ENCODE data around the gene PROCA1. TPM values are rescaled to one million over a fixed set of nuclear protein-coding genes. Genes with fewer than 3 reads are reported as not detected.
A peak's percentile ranks its signal among the peaks of the same experiment; 100 is the strongest.

The PROCA1 gene
- total and polyA plus RNA-seq, 9 of the 15 experiments (the other 6 are each of a cell fraction or from before 2014, with no cell fraction given) = 0.78 to 16.2 (median 5.6) TPM

DNA sequence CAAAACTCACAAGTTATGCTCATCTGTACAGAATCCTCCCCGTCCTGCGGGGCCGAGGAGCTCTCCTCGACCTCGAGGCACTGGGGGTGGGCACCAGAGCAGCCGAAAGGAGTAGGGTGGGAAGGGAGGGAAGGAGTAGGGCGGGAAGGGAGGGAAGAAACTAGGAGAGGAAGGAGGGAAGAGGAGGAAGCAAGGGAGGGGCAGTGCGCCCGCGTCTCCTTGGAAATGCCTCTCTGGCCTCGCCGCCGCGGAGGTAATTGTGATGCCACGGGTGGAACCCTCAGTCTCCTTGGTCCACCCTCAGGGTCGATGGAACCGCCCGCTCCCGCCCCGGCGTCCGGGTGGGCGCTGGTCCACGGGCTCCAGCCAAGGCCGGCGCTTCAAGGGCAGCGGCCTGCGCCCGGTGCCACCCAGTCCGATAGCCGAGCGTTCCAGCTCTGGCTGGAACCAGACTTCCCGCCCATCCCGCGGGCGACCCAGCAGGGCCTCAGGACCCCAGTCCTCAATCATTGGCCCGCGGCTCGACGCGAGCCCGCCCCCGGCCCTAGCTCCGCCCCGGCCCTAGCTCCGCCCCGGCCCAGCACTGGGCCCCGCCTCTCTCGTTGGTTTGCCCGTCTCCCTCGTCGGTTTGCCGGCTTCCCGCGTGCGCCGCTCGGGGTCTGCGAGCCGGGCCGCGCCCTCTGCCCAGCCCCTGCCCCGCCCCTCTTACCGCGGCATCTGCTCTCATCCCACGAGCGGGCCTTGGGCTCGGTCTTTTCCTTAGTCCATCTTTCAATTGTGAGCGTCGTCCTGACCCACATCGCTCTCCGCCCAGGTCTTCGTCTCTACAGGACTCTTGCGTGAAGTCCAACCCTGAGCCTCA is 596 bp downstream of the PROCA1 start (continued):
- TF ChIP-seq, protein P1, sequence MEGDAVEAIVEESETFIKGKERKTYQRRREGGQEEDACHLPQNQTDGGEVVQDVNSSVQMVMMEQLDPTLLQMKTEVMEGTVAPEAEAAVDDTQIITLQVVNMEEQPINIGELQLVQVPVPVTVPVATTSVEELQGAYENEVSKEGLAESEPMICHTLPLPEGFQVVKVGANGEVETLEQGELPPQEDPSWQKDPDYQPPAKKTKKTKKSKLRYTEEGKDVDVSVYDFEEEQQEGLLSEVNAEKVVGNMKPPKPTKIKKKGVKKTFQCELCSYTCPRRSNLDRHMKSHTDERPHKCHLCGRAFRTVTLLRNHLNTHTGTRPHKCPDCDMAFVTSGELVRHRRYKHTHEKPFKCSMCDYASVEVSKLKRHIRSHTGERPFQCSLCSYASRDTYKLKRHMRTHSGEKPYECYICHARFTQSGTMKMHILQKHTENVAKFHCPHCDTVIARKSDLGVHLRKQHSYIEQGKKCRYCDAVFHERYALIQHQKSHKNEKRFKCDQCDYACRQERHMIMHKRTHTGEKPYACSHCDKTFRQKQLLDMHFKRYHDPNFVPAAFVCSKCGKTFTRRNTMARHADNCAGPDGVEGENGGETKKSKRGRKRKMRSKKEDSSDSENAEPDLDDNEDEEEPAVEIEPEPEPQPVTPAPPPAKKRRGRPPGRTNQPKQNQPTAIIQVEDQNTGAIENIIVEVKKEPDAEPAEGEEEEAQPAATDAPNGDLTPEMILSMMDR (IDR thresholded peaks at IDR 0.05 in 2 of 3, conservative IDR thresholded peaks at IDR 0.05 in 1 of 3; ENCODE audit: insufficient read depth in 2 of 3, low read depth in 1 of 3, low read length in 3 of 3) = no peak
- TF ChIP-seq, protein P2, sequence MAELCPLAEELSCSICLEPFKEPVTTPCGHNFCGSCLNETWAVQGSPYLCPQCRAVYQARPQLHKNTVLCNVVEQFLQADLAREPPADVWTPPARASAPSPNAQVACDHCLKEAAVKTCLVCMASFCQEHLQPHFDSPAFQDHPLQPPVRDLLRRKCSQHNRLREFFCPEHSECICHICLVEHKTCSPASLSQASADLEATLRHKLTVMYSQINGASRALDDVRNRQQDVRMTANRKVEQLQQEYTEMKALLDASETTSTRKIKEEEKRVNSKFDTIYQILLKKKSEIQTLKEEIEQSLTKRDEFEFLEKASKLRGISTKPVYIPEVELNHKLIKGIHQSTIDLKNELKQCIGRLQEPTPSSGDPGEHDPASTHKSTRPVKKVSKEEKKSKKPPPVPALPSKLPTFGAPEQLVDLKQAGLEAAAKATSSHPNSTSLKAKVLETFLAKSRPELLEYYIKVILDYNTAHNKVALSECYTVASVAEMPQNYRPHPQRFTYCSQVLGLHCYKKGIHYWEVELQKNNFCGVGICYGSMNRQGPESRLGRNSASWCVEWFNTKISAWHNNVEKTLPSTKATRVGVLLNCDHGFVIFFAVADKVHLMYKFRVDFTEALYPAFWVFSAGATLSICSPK (IDR thresholded peaks at IDR 0.05; ENCODE audit: borderline replicate concordance) = no peak
- TF ChIP-seq, protein P3, sequence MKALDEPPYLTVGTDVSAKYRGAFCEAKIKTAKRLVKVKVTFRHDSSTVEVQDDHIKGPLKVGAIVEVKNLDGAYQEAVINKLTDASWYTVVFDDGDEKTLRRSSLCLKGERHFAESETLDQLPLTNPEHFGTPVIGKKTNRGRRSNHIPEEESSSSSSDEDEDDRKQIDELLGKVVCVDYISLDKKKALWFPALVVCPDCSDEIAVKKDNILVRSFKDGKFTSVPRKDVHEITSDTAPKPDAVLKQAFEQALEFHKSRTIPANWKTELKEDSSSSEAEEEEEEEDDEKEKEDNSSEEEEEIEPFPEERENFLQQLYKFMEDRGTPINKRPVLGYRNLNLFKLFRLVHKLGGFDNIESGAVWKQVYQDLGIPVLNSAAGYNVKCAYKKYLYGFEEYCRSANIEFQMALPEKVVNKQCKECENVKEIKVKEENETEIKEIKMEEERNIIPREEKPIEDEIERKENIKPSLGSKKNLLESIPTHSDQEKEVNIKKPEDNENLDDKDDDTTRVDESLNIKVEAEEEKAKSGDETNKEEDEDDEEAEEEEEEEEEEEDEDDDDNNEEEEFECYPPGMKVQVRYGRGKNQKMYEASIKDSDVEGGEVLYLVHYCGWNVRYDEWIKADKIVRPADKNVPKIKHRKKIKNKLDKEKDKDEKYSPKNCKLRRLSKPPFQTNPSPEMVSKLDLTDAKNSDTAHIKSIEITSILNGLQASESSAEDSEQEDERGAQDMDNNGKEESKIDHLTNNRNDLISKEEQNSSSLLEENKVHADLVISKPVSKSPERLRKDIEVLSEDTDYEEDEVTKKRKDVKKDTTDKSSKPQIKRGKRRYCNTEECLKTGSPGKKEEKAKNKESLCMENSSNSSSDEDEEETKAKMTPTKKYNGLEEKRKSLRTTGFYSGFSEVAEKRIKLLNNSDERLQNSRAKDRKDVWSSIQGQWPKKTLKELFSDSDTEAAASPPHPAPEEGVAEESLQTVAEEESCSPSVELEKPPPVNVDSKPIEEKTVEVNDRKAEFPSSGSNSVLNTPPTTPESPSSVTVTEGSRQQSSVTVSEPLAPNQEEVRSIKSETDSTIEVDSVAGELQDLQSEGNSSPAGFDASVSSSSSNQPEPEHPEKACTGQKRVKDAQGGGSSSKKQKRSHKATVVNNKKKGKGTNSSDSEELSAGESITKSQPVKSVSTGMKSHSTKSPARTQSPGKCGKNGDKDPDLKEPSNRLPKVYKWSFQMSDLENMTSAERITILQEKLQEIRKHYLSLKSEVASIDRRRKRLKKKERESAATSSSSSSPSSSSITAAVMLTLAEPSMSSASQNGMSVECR (CRISPR knock-in tag; IDR thresholded peaks at IDR 0.05) = peak; percentile 85
- TF ChIP-seq GTF2A2 (tag; IDR thresholded peaks at IDR 0.05) = no peak
- TF ChIP-seq NFIX (CRISPR knock-in tag; IDR thresholded peaks at IDR 0.05; ENCODE audit: low read depth) = no peak
- TF ChIP-seq SMARCA4 (IDR thresholded peaks at IDR 0.05) = no peak
- no peak for TF ChIP-seq ZC3H11A (IDR thresholded peaks at IDR 0.05; ENCODE audit: low read depth, low read length)
- TF ChIP-seq, protein P4, sequence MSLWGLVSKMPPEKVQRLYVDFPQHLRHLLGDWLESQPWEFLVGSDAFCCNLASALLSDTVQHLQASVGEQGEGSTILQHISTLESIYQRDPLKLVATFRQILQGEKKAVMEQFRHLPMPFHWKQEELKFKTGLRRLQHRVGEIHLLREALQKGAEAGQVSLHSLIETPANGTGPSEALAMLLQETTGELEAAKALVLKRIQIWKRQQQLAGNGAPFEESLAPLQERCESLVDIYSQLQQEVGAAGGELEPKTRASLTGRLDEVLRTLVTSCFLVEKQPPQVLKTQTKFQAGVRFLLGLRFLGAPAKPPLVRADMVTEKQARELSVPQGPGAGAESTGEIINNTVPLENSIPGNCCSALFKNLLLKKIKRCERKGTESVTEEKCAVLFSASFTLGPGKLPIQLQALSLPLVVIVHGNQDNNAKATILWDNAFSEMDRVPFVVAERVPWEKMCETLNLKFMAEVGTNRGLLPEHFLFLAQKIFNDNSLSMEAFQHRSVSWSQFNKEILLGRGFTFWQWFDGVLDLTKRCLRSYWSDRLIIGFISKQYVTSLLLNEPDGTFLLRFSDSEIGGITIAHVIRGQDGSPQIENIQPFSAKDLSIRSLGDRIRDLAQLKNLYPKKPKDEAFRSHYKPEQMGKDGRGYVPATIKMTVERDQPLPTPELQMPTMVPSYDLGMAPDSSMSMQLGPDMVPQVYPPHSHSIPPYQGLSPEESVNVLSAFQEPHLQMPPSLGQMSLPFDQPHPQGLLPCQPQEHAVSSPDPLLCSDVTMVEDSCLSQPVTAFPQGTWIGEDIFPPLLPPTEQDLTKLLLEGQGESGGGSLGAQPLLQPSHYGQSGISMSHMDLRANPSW (CRISPR knock-in tag; IDR thresholded peaks at IDR 0.05) = no peak
- TF ChIP-seq ZNF143 (CRISPR knock-in tag; IDR thresholded peaks at IDR 0.05) = no peak
- peak; percentile 78 for TF ChIP-seq POLR2AphosphoS5 (IDR thresholded peaks at IDR 0.05; ENCODE audit: control insufficient read depth, insufficient read depth, low read depth, low read length)
- peak; percentile 62; the same call in 1 of the 2 replicates for TF ChIP-seq POLR2AphosphoS2 (IDR thresholded peaks at IDR 0.05; ENCODE audit: low read length)
- TF ChIP-seq SMARCB1 (IDR thresholded peaks at IDR 0.05; ENCODE audit: insufficient read length, low read depth) = peak; percentile 52
- TF ChIP-seq, protein P5, sequence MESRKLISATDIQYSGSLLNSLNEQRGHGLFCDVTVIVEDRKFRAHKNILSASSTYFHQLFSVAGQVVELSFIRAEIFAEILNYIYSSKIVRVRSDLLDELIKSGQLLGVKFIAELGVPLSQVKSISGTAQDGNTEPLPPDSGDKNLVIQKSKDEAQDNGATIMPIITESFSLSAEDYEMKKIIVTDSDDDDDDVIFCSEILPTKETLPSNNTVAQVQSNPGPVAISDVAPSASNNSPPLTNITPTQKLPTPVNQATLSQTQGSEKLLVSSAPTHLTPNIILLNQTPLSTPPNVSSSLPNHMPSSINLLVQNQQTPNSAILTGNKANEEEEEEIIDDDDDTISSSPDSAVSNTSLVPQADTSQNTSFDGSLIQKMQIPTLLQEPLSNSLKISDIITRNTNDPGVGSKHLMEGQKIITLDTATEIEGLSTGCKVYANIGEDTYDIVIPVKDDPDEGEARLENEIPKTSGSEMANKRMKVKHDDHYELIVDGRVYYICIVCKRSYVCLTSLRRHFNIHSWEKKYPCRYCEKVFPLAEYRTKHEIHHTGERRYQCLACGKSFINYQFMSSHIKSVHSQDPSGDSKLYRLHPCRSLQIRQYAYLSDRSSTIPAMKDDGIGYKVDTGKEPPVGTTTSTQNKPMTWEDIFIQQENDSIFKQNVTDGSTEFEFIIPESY (CRISPR knock-in tag; IDR thresholded peaks at IDR 0.05) = peak; percentile 56
